Loucy (cell line): ENCODE data around the gene BASP1.

Source experiments
- CTCF ChIP-seq: fragments of 200-600 bp; sonication (generic); conservative IDR thresholded peaks from 2 replicates; pipeline ENCODE4 v1.5.1; 2014; ENCODE audit warnings: mild to moderate bottlenecking, antibody characterized with exemption, low read length
- EZH2phosphoT487 ChIP-seq: fragments of 200-600 bp; IDR thresholded peaks from 2 replicates; pipeline ENCODE4 v1.6.1; 2018; ENCODE audit warnings: antibody characterized with exemption, mild to moderate bottlenecking, moderate library complexity, borderline replicate concordance

GRCh38 chr5:17295671-17296070, 78.2 kb downstream of the BASP1 start:
- TF ChIP-seq CTCF (no peak), EZH2phosphoT487 (no peak)
